ENCODE results near the gene SNTA1. TPM values are rescaled to one million over a fixed set of nuclear protein-coding genes. Genes with fewer than 3 reads are reported as not detected.
"Not testable (repeated sequence)": the region's sequence is repeated elsewhere in the genome, so short reads cannot be mapped to it uniquely, and the experiment has no call there.

The SNTA1 gene
- total and polyA plus RNA-seq, 2 experiments from 2014 or later, result 3.8 to 9.3 TPM

DNA sequence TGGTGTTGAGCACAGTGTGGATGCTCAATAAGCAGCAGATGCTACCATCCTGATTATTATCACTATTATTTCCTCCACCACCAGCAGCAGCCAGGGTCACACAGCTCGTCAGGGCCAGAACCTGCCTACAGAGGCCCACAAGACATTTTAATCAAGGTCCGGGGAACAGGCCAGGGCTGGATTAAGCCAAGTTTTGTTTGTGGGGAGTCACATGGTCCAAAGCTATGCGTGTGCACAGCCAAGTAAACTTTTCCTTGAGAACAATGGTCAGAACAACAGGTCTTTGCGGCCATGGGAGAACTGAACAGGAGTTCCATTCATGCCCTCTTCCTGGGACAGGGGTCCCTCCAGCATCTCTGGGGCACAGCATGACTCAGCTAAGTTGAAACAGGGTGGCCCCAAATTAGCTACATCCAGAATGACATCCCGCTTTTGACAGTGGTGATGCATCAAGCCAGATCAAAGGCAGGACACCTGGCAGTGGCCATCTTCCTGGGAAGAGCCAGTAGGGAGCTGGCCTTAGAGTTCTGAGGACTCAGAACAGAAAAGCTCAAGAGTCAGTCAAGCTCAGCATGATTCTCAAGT, 11.7 kb downstream of the SNTA1 start (continued):
- TF ChIP-seq, protein P1, sequence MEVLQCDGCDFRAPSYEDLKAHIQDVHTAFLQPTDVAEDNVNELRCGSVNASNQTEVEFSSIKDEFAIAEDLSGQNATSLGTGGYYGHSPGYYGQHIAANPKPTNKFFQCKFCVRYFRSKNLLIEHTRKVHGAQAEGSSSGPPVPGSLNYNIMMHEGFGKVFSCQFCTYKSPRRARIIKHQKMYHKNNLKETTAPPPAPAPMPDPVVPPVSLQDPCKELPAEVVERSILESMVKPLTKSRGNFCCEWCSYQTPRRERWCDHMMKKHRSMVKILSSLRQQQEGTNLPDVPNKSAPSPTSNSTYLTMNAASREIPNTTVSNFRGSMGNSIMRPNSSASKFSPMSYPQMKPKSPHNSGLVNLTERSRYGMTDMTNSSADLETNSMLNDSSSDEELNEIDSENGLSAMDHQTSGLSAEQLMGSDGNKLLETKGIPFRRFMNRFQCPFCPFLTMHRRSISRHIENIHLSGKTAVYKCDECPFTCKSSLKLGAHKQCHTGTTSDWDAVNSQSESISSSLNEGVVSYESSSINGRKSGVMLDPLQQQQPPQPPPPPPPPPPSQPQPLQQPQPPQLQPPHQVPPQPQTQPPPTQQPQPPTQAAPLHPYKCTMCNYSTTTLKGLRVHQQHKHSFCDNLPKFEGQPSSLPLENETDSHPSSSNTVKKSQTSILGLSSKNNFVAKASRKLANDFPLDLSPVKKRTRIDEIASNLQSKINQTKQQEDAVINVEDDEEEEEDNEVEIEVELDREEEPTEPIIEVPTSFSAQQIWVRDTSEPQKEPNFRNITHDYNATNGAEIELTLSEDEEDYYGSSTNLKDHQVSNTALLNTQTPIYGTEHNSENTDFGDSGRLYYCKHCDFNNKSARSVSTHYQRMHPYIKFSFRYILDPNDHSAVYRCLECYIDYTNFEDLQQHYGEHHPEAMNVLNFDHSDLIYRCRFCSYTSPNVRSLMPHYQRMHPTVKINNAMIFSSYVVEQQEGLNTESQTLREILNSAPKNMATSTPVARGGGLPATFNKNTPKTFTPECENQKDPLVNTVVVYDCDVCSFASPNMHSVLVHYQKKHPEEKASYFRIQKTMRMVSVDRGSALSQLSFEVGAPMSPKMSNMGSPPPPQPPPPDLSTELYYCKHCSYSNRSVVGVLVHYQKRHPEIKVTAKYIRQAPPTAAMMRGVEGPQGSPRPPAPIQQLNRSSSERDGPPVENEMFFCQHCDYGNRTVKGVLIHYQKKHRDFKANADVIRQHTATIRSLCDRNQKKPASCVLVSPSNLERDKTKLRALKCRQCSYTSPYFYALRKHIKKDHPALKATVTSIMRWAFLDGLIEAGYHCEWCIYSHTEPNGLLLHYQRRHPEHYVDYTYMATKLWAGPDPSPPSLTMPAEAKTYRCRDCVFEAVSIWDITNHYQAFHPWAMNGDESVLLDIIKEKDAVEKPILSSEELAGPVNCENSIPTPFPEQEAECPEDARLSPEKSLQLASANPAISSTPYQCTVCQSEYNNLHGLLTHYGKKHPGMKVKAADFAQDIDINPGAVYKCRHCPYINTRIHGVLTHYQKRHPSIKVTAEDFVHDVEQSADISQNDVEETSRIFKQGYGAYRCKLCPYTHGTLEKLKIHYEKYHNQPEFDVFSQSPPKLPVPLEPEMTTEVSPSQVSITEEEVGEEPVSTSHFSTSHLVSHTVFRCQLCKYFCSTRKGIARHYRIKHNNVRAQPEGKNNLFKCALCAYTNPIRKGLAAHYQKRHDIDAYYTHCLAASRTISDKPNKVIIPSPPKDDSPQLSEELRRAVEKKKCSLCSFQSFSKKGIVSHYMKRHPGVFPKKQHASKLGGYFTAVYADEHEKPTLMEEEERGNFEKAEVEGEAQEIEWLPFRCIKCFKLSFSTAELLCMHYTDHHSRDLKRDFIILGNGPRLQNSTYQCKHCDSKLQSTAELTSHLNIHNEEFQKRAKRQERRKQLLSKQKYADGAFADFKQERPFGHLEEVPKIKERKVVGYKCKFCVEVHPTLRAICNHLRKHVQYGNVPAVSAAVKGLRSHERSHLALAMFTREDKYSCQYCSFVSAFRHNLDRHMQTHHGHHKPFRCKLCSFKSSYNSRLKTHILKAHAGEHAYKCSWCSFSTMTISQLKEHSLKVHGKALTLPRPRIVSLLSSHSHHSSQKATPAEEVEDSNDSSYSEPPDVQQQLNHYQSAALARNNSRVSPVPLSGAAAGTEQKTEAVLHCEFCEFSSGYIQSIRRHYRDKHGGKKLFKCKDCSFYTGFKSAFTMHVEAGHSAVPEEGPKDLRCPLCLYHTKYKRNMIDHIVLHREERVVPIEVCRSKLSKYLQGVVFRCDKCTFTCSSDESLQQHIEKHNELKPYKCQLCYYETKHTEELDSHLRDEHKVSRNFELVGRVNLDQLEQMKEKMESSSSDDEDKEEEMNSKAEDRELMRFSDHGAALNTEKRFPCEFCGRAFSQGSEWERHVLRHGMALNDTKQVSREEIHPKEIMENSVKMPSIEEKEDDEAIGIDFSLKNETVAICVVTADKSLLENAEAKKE (CRISPR knock-in tag; IDR thresholded peaks at IDR 0.05), result no peak
- TF ChIP-seq, protein P2, sequence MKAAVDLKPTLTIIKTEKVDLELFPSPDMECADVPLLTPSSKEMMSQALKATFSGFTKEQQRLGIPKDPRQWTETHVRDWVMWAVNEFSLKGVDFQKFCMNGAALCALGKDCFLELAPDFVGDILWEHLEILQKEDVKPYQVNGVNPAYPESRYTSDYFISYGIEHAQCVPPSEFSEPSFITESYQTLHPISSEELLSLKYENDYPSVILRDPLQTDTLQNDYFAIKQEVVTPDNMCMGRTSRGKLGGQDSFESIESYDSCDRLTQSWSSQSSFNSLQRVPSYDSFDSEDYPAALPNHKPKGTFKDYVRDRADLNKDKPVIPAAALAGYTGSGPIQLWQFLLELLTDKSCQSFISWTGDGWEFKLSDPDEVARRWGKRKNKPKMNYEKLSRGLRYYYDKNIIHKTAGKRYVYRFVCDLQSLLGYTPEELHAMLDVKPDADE (IDR thresholded peaks at IDR 0.05), result no peak

DNA sequence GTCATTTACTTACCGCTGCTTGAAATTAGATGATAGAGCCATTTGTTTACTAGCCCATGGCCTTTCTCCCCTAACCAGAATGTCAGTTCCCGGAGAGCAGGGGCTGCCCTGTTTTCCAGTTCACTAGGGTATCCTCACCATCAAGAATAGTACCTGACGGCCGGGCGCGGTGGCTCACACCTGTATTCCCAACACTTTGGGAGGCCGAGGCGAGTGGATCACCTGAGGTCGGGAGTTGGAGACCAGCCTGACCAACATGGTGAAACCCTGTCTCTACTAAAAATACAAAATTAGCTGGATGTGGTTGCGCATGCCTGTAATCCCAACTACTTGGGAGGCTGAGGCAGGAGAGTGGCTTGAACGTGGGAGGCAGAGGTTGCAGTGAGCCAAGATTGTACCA, 19.7 kb downstream of the SNTA1 start:
- H3K79me2 ChIP-seq (replicated peaks; ENCODE audit: insufficient read depth); H3K4me2 ChIP-seq; H4K20me1 ChIP-seq (replicated peaks; ENCODE audit: insufficient read depth); H3K27ac Mint-ChIP-seq; H3K4me3 ChIP-seq; H3K27me3 Mint-ChIP-seq (ENCODE audit: insufficient read depth, low read depth, poor library complexity); H3K36me3 Mint-ChIP-seq (ENCODE audit: low read depth); H3K9me2 ChIP-seq (ENCODE audit: insufficient read depth); H3K4me1 ChIP-seq (ENCODE audit: insufficient read depth); ATAC-seq; H3K9me3 Mint-ChIP-seq; H3K4me1 Mint-ChIP-seq; DNase-seq (ENCODE audit: low spot score); H3K27ac ChIP-seq (ENCODE audit: low read depth); H3K36me3 ChIP-seq (ENCODE audit: insufficient read depth); H3K27me3 ChIP-seq (ENCODE audit: insufficient read depth); H2AFZ ChIP-seq; H3F3A ChIP-seq (replicated peaks; ENCODE audit: low read depth); H3K4me3 Mint-ChIP-seq: not testable (repeated sequence)

Data from GM23338 (cell line).